IMR-90 (cell line): ENCODE results near the gene PSMD14. TPM values are rescaled to one million over a fixed set of nuclear protein-coding genes. Genes with fewer than 3 reads are reported as not detected.

Experiments used
- ATAC-seq: fragments of 200-7000 bp; cut with Tn5 transposase; 2 replicates; pipeline ENCODE4 v1.9.1; 2020; ENCODE audit warnings: low read depth, mild to moderate bottlenecking, moderate library complexity
- BruUV-seq: library from RNA; stranded (reverse); fragments of 400-500 nt; replicated peaks from 2 replicates; lab custom pipeline; 2021; lab: Mats Ljungman, UMichigan
- CTCF ChIA-PET: fragments of 300-600 bp; formaldehyde crosslinking; extraction: SDS; loops from one replicate; lab custom pipeline; 2021; ENCODE audit warnings: antibody characterized with exemption; lab: Yijun Ruan, JAX
- POLR2A ChIA-PET: fragments of 300-600 bp; sonication (Branson Sonifier 250); formaldehyde crosslinking; loops from one replicate; lab custom pipeline; 2022; ENCODE audit warnings: antibody characterized with exemption; ENCODE audit not compliant: unreplicated experiment; lab: Charles Lee
- DNase-seq: peaks from one replicate; pipeline ENCODE4 v3.0.0; 2013
- H2AFZ ChIP-seq: replicated peaks from 2 replicates; pipeline ENCODE3; 2013; ENCODE audit warnings: low read length, mild to moderate bottlenecking; ENCODE audit not compliant: poor library complexity
- H2AK5ac ChIP-seq: 2 replicates; pipeline ENCODE4 v1.6.1; 2013; ENCODE audit warnings: low read depth, low read length, inconsistent platforms
- H2AK9ac ChIP-seq: replicated peaks from 2 replicates; pipeline ENCODE3; 2013; ENCODE audit warnings: mild to moderate bottlenecking, low read depth, low read length, moderate library complexity; ENCODE audit not compliant: poor library complexity
- H2BK120ac ChIP-seq: 2 replicates; pipeline ENCODE4 v1.6.1; 2013; ENCODE audit warnings: low read depth, low read length, inconsistent platforms
- H2BK15ac ChIP-seq: 3 replicates; pipeline ENCODE4 v1.6.1; 2013; ENCODE audit warnings: low read depth, low read length, inconsistent platforms
- H2BK20ac ChIP-seq: 2 replicates; pipeline ENCODE4 v1.6.1; 2013; ENCODE audit warnings: low read depth, mild to moderate bottlenecking, inconsistent platforms, low read length, moderate library complexity
- H2BK5ac ChIP-seq: 2 replicates; pipeline ENCODE4 v1.6.1; 2013; ENCODE audit warnings: mild to moderate bottlenecking, low read depth, low read length, inconsistent platforms; ENCODE audit not compliant: poor library complexity, severe bottlenecking
- H3K14ac ChIP-seq: replicated peaks from 2 replicates; pipeline ENCODE4 v1.6.1; 2013; ENCODE audit warnings: low read depth, low read length, inconsistent platforms
- H3K18ac ChIP-seq: 2 replicates; pipeline ENCODE4 v1.6.1; 2013; ENCODE audit warnings: low read depth, low read length, control low read depth
- H3K23ac ChIP-seq: 2 replicates; pipeline ENCODE4 v1.6.1; 2013; ENCODE audit warnings: low read depth, low read length, inconsistent platforms
- H3K27ac ChIP-seq: 2 replicates; pipeline ENCODE4 v1.5.1; 2013; ENCODE audit warnings: mild to moderate bottlenecking, control low read depth, low read length; ENCODE audit not compliant: insufficient read depth
- H3K27me3 ChIP-seq: 2 replicates; pipeline ENCODE4 v1.6.1; 2013; ENCODE audit warnings: low read length; ENCODE audit not compliant: control insufficient read depth, insufficient read depth
- H3K36me3 ChIP-seq: 2 replicates; pipeline ENCODE4 v1.6.1; 2013; ENCODE audit warnings: low read length, mixed read lengths; ENCODE audit not compliant: control insufficient read depth, insufficient read depth
- H3K4ac ChIP-seq: 2 replicates; pipeline ENCODE4 v1.6.1; 2013; ENCODE audit warnings: low read depth, low read length, inconsistent platforms
- H3K4me1 ChIP-seq: 2 replicates; pipeline ENCODE4 v1.6.1; 2013; ENCODE audit warnings: low read length, mixed read lengths; ENCODE audit not compliant: control insufficient read depth, insufficient read depth
- H3K4me2 ChIP-seq: 2 replicates; pipeline ENCODE4 v1.6.1; 2013; ENCODE audit warnings: low read depth, mild to moderate bottlenecking, control low read depth, low read length, moderate library complexity
- H3K4me3 ChIP-seq: 2 replicates; pipeline ENCODE4 v1.5.1; 2013; ENCODE audit warnings: low read depth, mild to moderate bottlenecking, control low read depth, low read length, moderate library complexity; ENCODE audit not compliant: insufficient read depth
- H3K56ac ChIP-seq: 2 replicates; pipeline ENCODE4 v1.6.1; 2013; ENCODE audit warnings: low read length, inconsistent platforms; ENCODE audit not compliant: insufficient read depth; ENCODE audit errors: extremely low read depth
- H3K79me1 ChIP-seq, 2 experiments: 2 replicates each; pipeline ENCODE4 v1.6.1; 2013; ENCODE audit warnings: low read length in 2 of 2, inconsistent platforms in 1 of 2, low read depth in 1 of 2
- H3K9ac ChIP-seq: 2 replicates; pipeline ENCODE4 v1.6.1; 2013; ENCODE audit warnings: low read depth, low read length, control low read depth
- H3K9me1 ChIP-seq: 2 replicates; pipeline ENCODE4 v1.6.1; 2013; ENCODE audit warnings: low read length, inconsistent platforms; ENCODE audit not compliant: insufficient read depth
- H3K9me3 ChIP-seq: 2 replicates; pipeline ENCODE4 v1.6.1; 2013; ENCODE audit warnings: low read length; ENCODE audit not compliant: control insufficient read depth, insufficient read depth
- H4K20me1 ChIP-seq: 2 replicates; pipeline ENCODE4 v1.6.1; 2013; ENCODE audit warnings: low read length, inconsistent platforms; ENCODE audit not compliant: insufficient read depth
- H4K5ac ChIP-seq: 2 replicates; pipeline ENCODE4 v1.6.1; 2013; ENCODE audit warnings: mild to moderate bottlenecking, low read depth, low read length, control low read depth
- H4K8ac ChIP-seq, 2 experiments: 2 replicates each; pipeline ENCODE4 v1.6.1; 2013; ENCODE audit warnings: low read depth in 2 of 2, low read length in 2 of 2, control low read depth in 1 of 2, inconsistent platforms in 1 of 2
- H4K91ac ChIP-seq: 2 replicates; pipeline ENCODE4 v1.6.1; 2013; ENCODE audit warnings: low read depth, low read length, inconsistent platforms; ENCODE audit not compliant: insufficient read depth
- BHLHE40 ChIP-seq: fragments of 150-350 bp; IDR thresholded peaks from 2 replicates; pipeline ENCODE4 v1.6.1; 2016; ENCODE audit warnings: mild to moderate bottlenecking, low read depth, low read length
- CEBPB ChIP-seq: IDR thresholded peaks from 2 replicates; pipeline ENCODE4 v1.6.1; 2012; ENCODE audit warnings: low read depth, low read length, improper control_type of control experiment
- ELK1 ChIP-seq: fragments of 150-350 bp; IDR thresholded peaks from 2 replicates; pipeline ENCODE4 v1.6.1; 2016; ENCODE audit warnings: low read depth, mild to moderate bottlenecking, low read length, moderate library complexity, borderline replicate concordance
- FOS ChIP-seq: fragments of 150-350 bp; IDR thresholded peaks from 2 replicates; pipeline ENCODE4 v1.6.1; 2016; ENCODE audit warnings: low read depth, low read length
- MAFK ChIP-seq: IDR thresholded peaks from 2 replicates; pipeline ENCODE4 v1.6.1; 2012; ENCODE audit warnings: low read depth, low read length, improper control_type of control experiment
- MAZ ChIP-seq: IDR thresholded peaks from 2 replicates; pipeline ENCODE4 v1.6.1; 2012; ENCODE audit warnings: low read depth, mild to moderate bottlenecking, low read length, improper control_type of control experiment, moderate library complexity, borderline replicate concordance
- MXI1 ChIP-seq: IDR thresholded peaks from 2 replicates; pipeline ENCODE4 v1.6.1; 2012; ENCODE audit warnings: low read depth, mild to moderate bottlenecking, low read length, moderate library complexity, borderline replicate concordance
- NFE2L2 ChIP-seq: fragments of 150-350 bp; IDR thresholded peaks from 2 replicates; pipeline ENCODE4 v1.6.1; 2016; ENCODE audit warnings: low read depth, mild to moderate bottlenecking, low read length
- SMC3 ChIP-seq: fragments of 150-350 bp; IDR thresholded peaks from 2 replicates; pipeline ENCODE4 v1.6.1; 2016; ENCODE audit warnings: low read depth, mild to moderate bottlenecking, antibody characterized with exemption, low read length, moderate library complexity
- USF2 ChIP-seq: fragments of 150-350 bp; IDR thresholded peaks from 2 replicates; pipeline ENCODE4 v1.6.1; 2017; ENCODE audit warnings: mild to moderate bottlenecking, antibody characterized with exemption, low read length, low read depth
- WGBS, 2 experiments: methylation state at CpG; one replicate each; pipeline versions ENCODE4 v1.1.5 to v1.1.7; 2013; ENCODE audit warnings: missing lambda C conversion rate in 2 of 2; ENCODE audit not compliant: insufficient read length in 1 of 2; ENCODE audit errors: extremely low coverage in 2 of 2; 5-methylcytosine and 5-hydroxymethylcytosine counted together
- dilution Hi-C: fragments of 300-500 bp; cut with HindIII; formaldehyde crosslinking; loops from one replicate; pipeline ENCODE4 v1.14.3; 2018; ENCODE audit warnings: low sequenced_read_pairs; ENCODE audit not compliant: unreplicated experiment
- in situ Hi-C: fragments of 300-500 bp; cut with MboI; formaldehyde crosslinking; loops from 3 replicates; pipeline ENCODE4 v1.14.3; 2019; ENCODE audit warnings: low sequenced_read_pairs, inconsistent platforms, mixed read lengths
- intact Hi-C: fragments of 100-400 bp; cut with micrococcal nuclease; formaldehyde crosslinking; loops from 2 replicates; pipeline ENCODE4 v1.10.0; 2022
- polyA plus RNA-seq, 3 experiments: library from polyadenylated mRNA; depleted of rRNA; stranded (reverse); fragments of >200 nt; gene quantifications; 2 replicates each; pipeline ENCODE4 v1.2.3, GENCODE V29; 2012; ENCODE audit warnings: low replicate concordance in 1 of 3
- total RNA-seq: library from RNA; depleted of rRNA; stranded (reverse); fragments of >200 nt; gene quantifications from 2 replicates; pipeline ENCODE4 v1.2.3, GENCODE V29; 2012

PSMD14 gene
- total and polyA plus RNA-seq, 2 of the 4 experiments (the other 2 are of a cell fraction): 59.3 to 110 TPM

- Histone ChIP-seq H2AK5ac (no peak overlapping the region), H3K36me3 (no peaks in the 10 kb centered on the region), H2BK120ac (no peak overlapping the region), H3K27me3 (peaks cover 93% of the 10 kb centered on the region), H2BK15ac (no peak overlapping the region), H3K79me1 (no peaks in the 10 kb centered on the region), H4K91ac (no peak overlapping the region), H3K9me3 (peaks cover 22% of the 10 kb centered on the region), H3K4me1 (peaks cover 2% of the 10 kb centered on the region; the same call in 1 of the 2 replicates), H2AK9ac (no peak overlapping the region), H3K27ac (no peak overlapping the region), H4K8ac (no peak overlapping the region), H2AFZ (no peak overlapping the region), H3K56ac (no peak overlapping the region), H3K4ac (no peak overlapping the region), H3K9ac (no peak overlapping the region), H2BK20ac (no peak overlapping the region), H4K20me1 (peaks cover 8% of the 10 kb centered on the region; the same call in 1 of the 2 replicates), H3K18ac (no peak overlapping the region), H3K4me2 (no peak overlapping the region), H3K4me3 (no peak overlapping the region), H3K14ac (no peak overlapping the region), H2BK5ac (no peak overlapping the region), H3K9me1 (no peaks in the 10 kb centered on the region; the same call in 1 of the 2 replicates), H4K5ac (no peak overlapping the region), H3K23ac (no peak overlapping the region)
- dilution Hi-C loops (no loop called here), in situ Hi-C loops (no loop called here), intact Hi-C loops (loop anchor here (10.0 kb wide), 1 partner anchor 705 kb away; no protein-coding TSS in a partner anchor)
- no TSS peak for BruUV-seq
- whole genome bisulfite sequencing, 2 experiments: no CpG with 5 or more reads among the region's 3 CpGs
- ATAC-seq (no peak), DNase-seq (no peak)
- ChIA-PET POLR2A (no interaction called here), CTCF (interaction anchor here (1.1 kb wide), 1 partner anchor 16 kb away, joined by 9 read pairs; no protein-coding TSS in a partner anchor)
- TF ChIP-seq SMC3 (no peak), BHLHE40 (no peak), MXI1 (no peak), ELK1 (no peak), NFE2L2 (no peak), MAFK (no peak), MAZ (no peak), CEBPB (no peak), FOS (no peak), USF2 (no peak)
These were observed 111.5 kb downstream of the PSMD14 start for GRCh38 chr2:161419638-161420190.
